OCI-M2 (cell line): ENCODE data around the gene KCTD14.
"Not testable (repeated sequence)": the region's sequence is repeated elsewhere in the genome, so short reads cannot be mapped to it uniquely, and the experiment has no call there.

ENCODE experiments used
- DNase-seq: peaks from one replicate; lab custom pipeline; 2025; ENCODE audit not compliant: unreplicated experiment; lab: John Stamatoyannopoulos, UW

The KCTD14 gene

GRCh38 chr11:78048561-78048960 lies 25.5 kb upstream of the KCTD14 start:
- no peak for DNase-seq

- DNase-seq, result no peak
Observed at GRCh38 chr11:78046486-78046854, 23.4 kb upstream of the KCTD14 start.

GRCh38 chr11:78045851-78046485 lies 22.9 kb upstream of the KCTD14 start:
- DNase-seq, result no peak

GRCh38 chr11:78044706-78045105 lies 21.6 kb upstream of the KCTD14 start:
- DNase-seq, result no peak

- DNase-seq, result no peak
Observed at GRCh38 chr11:78041843-78042440, 18.9 kb upstream of the KCTD14 start.

GRCh38 chr11:78041380-78041719 lies 18.3 kb upstream of the KCTD14 start:
- DNase-seq, result not testable (repeated sequence)

- no peak for DNase-seq
Observed at GRCh38 chr11:78040691-78041379, 17.8 kb upstream of the KCTD14 start.

GRCh38 chr11:78039919-78040671 lies 17.0 kb upstream of the KCTD14 start:
- no peak for DNase-seq

GRCh38 chr11:78039391-78039918 lies 16.4 kb upstream of the KCTD14 start:
- DNase-seq, result no peak

GRCh38 chr11:78038697-78039313 lies 15.7 kb upstream of the KCTD14 start:
- no peak for DNase-seq

GRCh38 chr11:78037825-78038620 lies 14.9 kb upstream of the KCTD14 start:
- DNase-seq, result no peak

- DNase-seq, result no peak
Observed at GRCh38 chr11:78037056-78037455, 14.0 kb upstream of the KCTD14 start.

- no peak for DNase-seq
Observed at GRCh38 chr11:78036313-78036712, 13.2 kb upstream of the KCTD14 start.

- no peak for DNase-seq
Observed at GRCh38 chr11:78034623-78035022, 11.5 kb upstream of the KCTD14 start.

GRCh38 chr11:78033040-78033439 lies 10.0 kb upstream of the KCTD14 start:
- DNase-seq, result no peak

GRCh38 chr11:78032090-78032489 lies 9.0 kb upstream of the KCTD14 start:
- DNase-seq, result no peak

GRCh38 chr11:78031629-78032028 lies 8.6 kb upstream of the KCTD14 start:
- peak; percentile 38 for DNase-seq

GRCh38 chr11:78030429-78031325 lies 7.6 kb upstream of the KCTD14 start:
- DNase-seq, result no peak

GRCh38 chr11:78028423-78028822 lies 5.3 kb upstream of the KCTD14 start:
- DNase-seq, result not testable (repeated sequence)
